Natural killer cell treated with Interleukin-12 subunit alpha and Interleukin-12 subunit beta and Interleukin-15 and Interleukin-18, amount 100 ng/mL, for 72 hours (primary cell): ENCODE results near the gene RPL22. TPM values are rescaled to one million over a fixed set of nuclear protein-coding genes. Genes with fewer than 3 reads are reported as not detected.

Experiments used
- ATAC-seq, 2 donors: fragments of 150-1000 bp; cut with Tn5 transposase in 1 of 2; sonication (Bioruptor Pico), chemical (Tn5 transposase) in 1 of 2; 2 replicates each; pipeline ENCODE4 v1.10.0; 2021
- DNase-seq: peaks from one replicate; pipeline ENCODE4 v3.0.0; 2022; ENCODE audit warnings: low spot score
- H3K27ac Mint-ChIP-seq, 2 donors: 1 replicate in 1 of 2; 2 replicates in 1 of 2; pipeline ENCODE4 v1.8.0; 2022; ENCODE audit warnings: mixed read lengths in 2 of 2, mild to moderate bottlenecking in 1 of 2, moderate library complexity in 1 of 2
- H3K27me3 Mint-ChIP-seq, 2 donors: 1 replicate in 1 of 2; 2 replicates in 1 of 2; pipeline ENCODE4 v1.8.0; 2022; ENCODE audit warnings: mixed read lengths in 2 of 2
- H3K36me3 Mint-ChIP-seq: one replicate; pipeline ENCODE4 v1.8.0; 2022; ENCODE audit warnings: mixed read lengths
- H3K4me1 Mint-ChIP-seq, 2 donors: 1 replicate in 1 of 2; 2 replicates in 1 of 2; pipeline ENCODE4 v1.8.0; 2022; ENCODE audit warnings: low read depth in 2 of 2, mixed read lengths in 2 of 2, mild to moderate bottlenecking in 1 of 2
- H3K4me3 Mint-ChIP-seq: one replicate; pipeline ENCODE4 v1.8.0; 2022; ENCODE audit warnings: mixed read lengths
- H3K9me3 Mint-ChIP-seq: 2 replicates; pipeline ENCODE4 v1.8.0; 2022; ENCODE audit warnings: mixed read lengths
- total RNA-seq, 2 donors: library from RNA; stranded (reverse); gene quantifications; one replicate each; pipeline ENCODE4 v1.2.3, GENCODE V29; 2022

RPL22 gene
- total RNA-seq, 2 donors from 2014 or later: 209 to 355 TPM

- no peak for ATAC-seq
- Mint-ChIP-seq H3K4me1 (no peaks in the 10 kb centered on the region), H3K9me3 (no peaks in the 10 kb centered on the region), H3K36me3 (no peaks in the 10 kb centered on the region), H3K27me3 (peaks cover 0 to 4% of the 10 kb centered on the region in 2 donors), H3K4me3 (no peak overlapping the region), H3K27ac (no peak overlapping the region)
- DNase-seq: no peak
Measured at GRCh38 chr1:6167391-6168303, 31.7 kb downstream of the RPL22 start.

- Mint-ChIP-seq H3K4me1 (no peaks in the 10 kb centered on the region), H3K27me3 (peaks cover 0 to 4% of the 10 kb centered on the region in 2 donors), H3K4me3 (no peak overlapping the region), H3K27ac (no peak overlapping the region), H3K36me3 (no peaks in the 10 kb centered on the region), H3K9me3 (no peaks in the 10 kb centered on the region)
- ATAC-seq: no peak
- no peak for DNase-seq
Measured at GRCh38 chr1:6166655-6167390, 32.6 kb downstream of the RPL22 start.

GRCh38 chr1:6166221-6166620 lies 33.2 kb downstream of the RPL22 start:
- no peaks in the 10 kb centered on the region for H3K4me1 Mint-ChIP-seq
- ATAC-seq: no peak
- H3K36me3 Mint-ChIP-seq: no peaks in the 10 kb centered on the region
- H3K9me3 Mint-ChIP-seq: no peaks in the 10 kb centered on the region
- H3K27me3 Mint-ChIP-seq: peaks cover 0 to 4% of the 10 kb centered on the region in 2 donors
- no peak for DNase-seq
- no peak overlapping the region for H3K27ac Mint-ChIP-seq
- no peak overlapping the region for H3K4me3 Mint-ChIP-seq

GRCh38 chr1:6165441-6165985 lies 33.9 kb downstream of the RPL22 start:
- no peaks in the 10 kb centered on the region for H3K9me3 Mint-ChIP-seq
- no peaks in the 10 kb centered on the region for H3K4me1 Mint-ChIP-seq
- H3K4me3 Mint-ChIP-seq: no peak overlapping the region
- peaks cover 5 to 9% of the 10 kb centered on the region in 2 donors for H3K27me3 Mint-ChIP-seq
- ATAC-seq (no peak), DNase-seq (no peak)
- no peaks in the 10 kb centered on the region for H3K36me3 Mint-ChIP-seq
- no peak overlapping the region for H3K27ac Mint-ChIP-seq

- H3K4me3 Mint-ChIP-seq: no peak overlapping the region
- no peak for ATAC-seq
- no peaks in the 10 kb centered on the region for H3K9me3 Mint-ChIP-seq
- no peaks in the 10 kb centered on the region for H3K4me1 Mint-ChIP-seq
- no peak for DNase-seq
- H3K27me3 Mint-ChIP-seq: peaks cover 6 to 9% of the 10 kb centered on the region in 2 donors
- no peak overlapping the region for H3K27ac Mint-ChIP-seq
- no peaks in the 10 kb centered on the region for H3K36me3 Mint-ChIP-seq
Measured at GRCh38 chr1:6165027-6165426, 34.4 kb downstream of the RPL22 start.

GRCh38 chr1:6163973-6164617 lies 35.3 kb downstream of the RPL22 start:
- H3K36me3 Mint-ChIP-seq: no peaks in the 10 kb centered on the region
- H3K27ac Mint-ChIP-seq: no peak overlapping the region

GRCh38 chr1:6163191-6163972 lies 36.0 kb downstream of the RPL22 start:
- Mint-ChIP-seq H3K36me3 (no peaks in the 10 kb centered on the region), H3K4me1 (no peaks in the 10 kb centered on the region), H3K27me3 (peaks cover 12 to 15% of the 10 kb centered on the region in 2 donors), H3K4me3 (no peak overlapping the region), H3K9me3 (no peaks in the 10 kb centered on the region), H3K27ac (no peak overlapping the region)
- ATAC-seq (no peak), DNase-seq (no peak)

More at GRCh38 chr1:6163973-6164617, 35.3 kb downstream of the RPL22 start:
- Mint-ChIP-seq H3K4me3 (no peak overlapping the region), H3K27me3 (peaks cover 12 to 14% of the 10 kb centered on the region in 2 donors), H3K4me1 (no peaks in the 10 kb centered on the region), H3K9me3 (no peaks in the 10 kb centered on the region)
- ATAC-seq (no peak), DNase-seq (no peak)

GRCh38 chr1:6162773-6163172 lies 36.6 kb downstream of the RPL22 start:
- Mint-ChIP-seq H3K4me1 (no peaks in the 10 kb centered on the region), H3K9me3 (no peaks in the 10 kb centered on the region), H3K27me3 (peaks cover 12 to 15% of the 10 kb centered on the region in 2 donors), H3K36me3 (no peaks in the 10 kb centered on the region), H3K27ac (no peak overlapping the region), H3K4me3 (no peak overlapping the region)
- ATAC-seq (no peak), DNase-seq (no peak)

- no peaks in the 10 kb centered on the region for H3K36me3 Mint-ChIP-seq
- peaks cover 12 to 15% of the 10 kb centered on the region in 2 donors for H3K27me3 Mint-ChIP-seq
- no peaks in the 10 kb centered on the region for H3K4me1 Mint-ChIP-seq
- H3K4me3 Mint-ChIP-seq: no peak overlapping the region
- no peaks in the 10 kb centered on the region for H3K9me3 Mint-ChIP-seq
- DNase-seq (no peak), ATAC-seq (no peak)
- H3K27ac Mint-ChIP-seq: no peak overlapping the region
Measured at GRCh38 chr1:6162341-6162740, 37.1 kb downstream of the RPL22 start.

- DNase-seq: no peak
- no peak for ATAC-seq
- Mint-ChIP-seq H3K4me1 (peaks cover 0 to 2% of the 10 kb centered on the region in 2 donors), H3K36me3 (no peaks in the 10 kb centered on the region), H3K27me3 (peaks cover 11 to 12% of the 10 kb centered on the region in 2 donors), H3K27ac (no peak overlapping the region), H3K9me3 (no peaks in the 10 kb centered on the region), H3K4me3 (no peak overlapping the region)
Measured at GRCh38 chr1:6158181-6158580, 41.2 kb downstream of the RPL22 start.

- Mint-ChIP-seq H3K27me3 (peaks cover 11 to 12% of the 10 kb centered on the region in 2 donors), H3K4me3 (no peak overlapping the region), H3K4me1 (peaks cover 0 to 2% of the 10 kb centered on the region in 2 donors), H3K36me3 (no peaks in the 10 kb centered on the region), H3K9me3 (no peaks in the 10 kb centered on the region), H3K27ac (no peak overlapping the region)
- DNase-seq (no peak), ATAC-seq (no peak)
Measured at GRCh38 chr1:6157528-6158174, 41.7 kb downstream of the RPL22 start.

- no peak overlapping the region for H3K4me3 Mint-ChIP-seq
- H3K4me1 Mint-ChIP-seq: peaks cover 0 to 2% of the 10 kb centered on the region in 2 donors
- no peak for ATAC-seq
Measured at GRCh38 chr1:6157132-6157527, 42.3 kb downstream of the RPL22 start.

More at GRCh38 chr1:6157132-6157527, 42.3 kb downstream of the RPL22 start:
- H3K36me3 Mint-ChIP-seq: no peaks in the 10 kb centered on the region
- no peak for DNase-seq
- H3K27me3 Mint-ChIP-seq: peaks cover 11 to 12% of the 10 kb centered on the region in 2 donors
- H3K9me3 Mint-ChIP-seq: no peaks in the 10 kb centered on the region
- no peak overlapping the region for H3K27ac Mint-ChIP-seq
